Kidney glomerular epithelial cell (primary cell): ENCODE measurements around the gene CEACAM1.
"Not testable (repeated sequence)": the region's sequence is repeated elsewhere in the genome, so short reads cannot be mapped to it uniquely, and the experiment has no call there.

Source experiments
- DNase-seq: peaks from one replicate; lab custom pipeline; 2025; lab: John Stamatoyannopoulos, UW

Gene CEACAM1

GRCh38 chr19:42528354-42529247, at the start of gene CEACAM1:
Gene CEACAM1, minus strand, starts transcription at chr19:42528481. Its CDS starts 107 bp downstream, at chr19:42528374.
- no peak for DNase-seq

- no peak for DNase-seq
Measured at GRCh38 chr19:42577016-42577415, 48.7 kb upstream of the CEACAM1 start.

GRCh38 chr19:42576241-42576640, 48.0 kb upstream of the CEACAM1 start:
- no peak for DNase-seq

- no peak for DNase-seq
Measured at GRCh38 chr19:42573642-42574041, 45.4 kb upstream of the CEACAM1 start.

GRCh38 chr19:42571116-42571515, 42.8 kb upstream of the CEACAM1 start:
- DNase-seq, result no peak

- DNase-seq, result no peak
Measured at GRCh38 chr19:42569193-42569592, 40.9 kb upstream of the CEACAM1 start.

GRCh38 chr19:42568006-42568405, 39.7 kb upstream of the CEACAM1 start:
- no peak for DNase-seq

GRCh38 chr19:42567567-42567966, 39.3 kb upstream of the CEACAM1 start:
- DNase-seq, result no peak

GRCh38 chr19:42563352-42564210, 35.3 kb upstream of the CEACAM1 start:
- DNase-seq, result no peak

- no peak for DNase-seq
Measured at GRCh38 chr19:42561512-42561911, 33.2 kb upstream of the CEACAM1 start.

GRCh38 chr19:42560731-42561130, 32.5 kb upstream of the CEACAM1 start:
- DNase-seq, result no peak

- no peak for DNase-seq
Measured at GRCh38 chr19:42558450-42559150, 30.3 kb upstream of the CEACAM1 start.

GRCh38 chr19:42557386-42557871, 29.1 kb upstream of the CEACAM1 start:
- not testable (repeated sequence) for DNase-seq

- no peak for DNase-seq
Measured at GRCh38 chr19:42555801-42556200, 27.5 kb upstream of the CEACAM1 start.

- DNase-seq, result no peak
Measured at GRCh38 chr19:42555317-42555716, 27.0 kb upstream of the CEACAM1 start.

GRCh38 chr19:42554046-42554575, 25.8 kb upstream of the CEACAM1 start:
- no peak for DNase-seq

- DNase-seq, result peak; percentile 20
Measured at GRCh38 chr19:42553292-42554045, 25.2 kb upstream of the CEACAM1 start.

GRCh38 chr19:42552086-42553065, 24.1 kb upstream of the CEACAM1 start:
- DNase-seq, result no peak

- not testable (repeated sequence) for DNase-seq
Measured at GRCh38 chr19:42550521-42550920, 22.2 kb upstream of the CEACAM1 start.

- DNase-seq, result not testable (repeated sequence)
Measured at GRCh38 chr19:42549067-42549466, 20.8 kb upstream of the CEACAM1 start.
